Esophagus (tissue), 2 donors: Measurements from ENCODE around the gene KIF1A. TPM values are rescaled to one million over a fixed set of nuclear protein-coding genes. Genes with fewer than 3 reads are reported as not detected.

Experiments used
- H3K27ac ChIP-seq, 2 donors: one replicate each; pipeline ENCODE4 v1.5.1; 2013; ENCODE audit warnings: low read depth in 2 of 2, mild to moderate bottlenecking in 2 of 2, inconsistent platforms in 1 of 2, low read length in 1 of 2, moderate library complexity in 1 of 2
- H3K27me3 ChIP-seq, 2 donors: one replicate each; pipeline ENCODE4 v1.6.1; 2013; ENCODE audit warnings: low read length in 2 of 2, control low read depth in 1 of 2, mild to moderate bottlenecking in 1 of 2; ENCODE audit not compliant: insufficient read depth in 2 of 2, control insufficient read depth in 1 of 2
- H3K36me3 ChIP-seq, 2 donors: one replicate each; pipeline ENCODE4 v1.6.1; 2013; ENCODE audit warnings: low read length in 1 of 2; ENCODE audit not compliant: control insufficient read depth in 2 of 2, insufficient read depth in 2 of 2
- H3K4me1 ChIP-seq, 2 donors: one replicate each; pipeline ENCODE4 v1.6.1; 2013; ENCODE audit warnings: low read length in 1 of 2; ENCODE audit not compliant: control insufficient read depth in 2 of 2, insufficient read depth in 2 of 2
- H3K4me3 ChIP-seq, 2 donors: one replicate each; pipeline ENCODE4 v1.5.1; 2013; ENCODE audit warnings: low read length in 2 of 2, mild to moderate bottlenecking in 2 of 2, low read depth in 1 of 2, moderate library complexity in 1 of 2
- H3K9me3 ChIP-seq, 2 donors: one replicate each; pipeline ENCODE4 v1.6.1; 2013; ENCODE audit warnings: mild to moderate bottlenecking in 2 of 2, low read depth in 1 of 2, low read length in 1 of 2, moderate library complexity in 1 of 2; ENCODE audit not compliant: control insufficient read depth in 2 of 2, insufficient read depth in 1 of 2
- WGBS, 2 donors: extraction: QIAGEN DNeasy Blood & Tissue Kit; methylation state at CpG; one replicate each; pipeline ENCODE4 v1.1.7; 2013; 5-methylcytosine and 5-hydroxymethylcytosine counted together
- polyA plus RNA-seq, 2 donors: library from polyadenylated mRNA; stranded (reverse); fragments of 200-250 nt; gene quantifications; one replicate each; pipeline ENCODE4 v1.2.3, GENCODE V29; 2013
- donor health status: healthy with polysubstance abuse.
- donor health status: Bipolar disorder and iron deficiency.

The KIF1A gene
- polyA plus RNA-seq, 2 donors = 0.04 to 0.06 TPM

- Histone ChIP-seq H3K4me1 (no peaks in the 10 kb centered on the region), H3K36me3 (no peaks in the 10 kb centered on the region), H3K9me3 (no peaks in the 10 kb centered on the region), H3K4me3 (no peak overlapping the region), H3K27ac (no peak overlapping the region), H3K27me3 (no peaks in the 10 kb centered on the region)
- 78 to 80% methylated on average over 21 of the region's 21 CpGs for WGBS, 2 donors
These were observed 37.3 kb upstream of the KIF1A start for GRCh38 chr2:240857039-240858008.

DNA sequence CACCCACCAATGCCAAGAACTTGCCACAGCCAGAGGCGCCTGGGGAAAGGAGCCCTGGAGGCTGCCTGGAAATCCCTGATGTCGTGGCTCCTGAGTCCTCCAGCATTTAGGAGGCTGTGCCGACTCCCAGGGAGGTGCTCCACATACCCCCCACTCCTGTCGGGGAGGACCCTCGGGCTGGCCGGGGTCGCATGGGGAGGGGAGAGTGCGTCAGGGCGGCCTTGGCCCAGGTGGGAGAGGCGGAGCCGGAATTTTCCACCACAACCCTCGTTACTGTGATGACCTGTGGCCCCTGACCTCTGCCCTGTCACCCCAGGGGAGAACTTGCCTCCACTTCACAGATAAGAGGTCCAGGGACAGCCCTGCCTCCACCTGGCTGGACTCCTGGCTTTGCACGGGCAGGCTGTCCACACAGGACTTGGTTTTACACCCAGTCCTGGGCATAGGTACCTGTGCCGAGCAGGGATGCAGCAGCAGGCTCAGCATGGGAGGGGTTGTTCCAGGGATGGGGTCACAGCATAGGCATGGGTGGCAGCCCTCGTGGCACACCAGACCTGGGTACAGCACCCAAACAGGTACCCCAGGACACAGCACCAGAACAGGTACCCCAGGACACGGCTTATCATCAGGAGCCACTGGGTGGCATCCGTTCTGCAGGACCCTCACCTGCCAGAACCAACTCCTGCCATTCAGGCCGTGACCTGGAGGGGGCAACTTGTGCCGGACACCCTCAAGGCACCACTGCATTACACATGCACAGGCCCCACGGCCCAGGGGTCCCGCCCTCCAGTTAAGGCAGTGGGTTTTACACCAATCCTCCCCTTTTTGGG, 36.3 kb upstream of the KIF1A start:
- Histone ChIP-seq H3K27me3 (no peaks in the 10 kb centered on the region), H3K36me3 (no peaks in the 10 kb centered on the region), H3K9me3 (no peaks in the 10 kb centered on the region), H3K27ac (no peak overlapping the region), H3K4me1 (no peaks in the 10 kb centered on the region), H3K4me3 (no peak overlapping the region)
- WGBS, 2 donors = 76 to 77% methylated on average over 21 of the region's 21 CpGs

GRCh38 chr2:240855670-240856069, 35.7 kb upstream of the KIF1A start:
- WGBS, 2 donors = 92 to 93% methylated on average over 8 of the region's 8 CpGs
- no peaks in the 10 kb centered on the region for H3K36me3 ChIP-seq

DNA sequence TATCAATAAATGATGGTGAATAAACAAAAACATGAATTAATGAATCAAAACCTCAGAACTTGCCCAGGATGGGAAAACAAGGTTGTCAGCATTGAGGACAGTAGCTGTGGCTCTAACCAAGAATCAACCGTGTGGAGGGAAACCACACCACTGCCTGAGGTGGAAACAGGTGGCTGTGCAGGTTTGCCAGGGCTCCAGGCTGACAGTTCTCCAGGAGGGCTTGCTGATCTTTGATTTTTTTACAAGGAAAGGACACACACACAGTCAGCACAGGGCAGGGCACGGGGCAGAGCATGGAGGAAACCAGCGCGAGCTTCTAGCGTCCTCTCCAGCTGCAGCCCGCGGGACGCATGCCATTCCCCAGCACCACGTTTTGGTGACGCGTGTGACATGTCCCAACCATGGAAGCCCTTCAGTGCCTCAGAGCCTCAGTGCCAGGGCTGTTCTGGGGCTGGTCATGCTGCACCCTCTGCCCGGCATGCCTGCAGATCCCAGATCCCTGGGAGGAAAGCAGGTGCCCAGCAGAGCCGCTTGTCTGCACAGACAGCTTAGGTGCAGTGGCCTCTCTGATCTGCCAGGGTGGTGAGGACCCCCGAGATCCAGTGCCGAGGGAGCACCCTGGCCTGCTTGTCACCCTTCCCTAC, 32.8 kb upstream of the KIF1A start:
- Histone ChIP-seq H3K9me3 (no peaks in the 10 kb centered on the region), H3K4me1 (no peaks in the 10 kb centered on the region), H3K4me3 (no peak overlapping the region), H3K27me3 (no peaks in the 10 kb centered on the region), H3K36me3 (no peaks in the 10 kb centered on the region), H3K27ac (no peak overlapping the region)
- WGBS, 2 donors = 81 to 84% methylated on average over 15 of the region's 15 CpGs

More at GRCh38 chr2:240855670-240856069, 35.7 kb upstream of the KIF1A start:
- H3K27me3 ChIP-seq = no peaks in the 10 kb centered on the region
- no peaks in the 10 kb centered on the region for H3K9me3 ChIP-seq
- no peak overlapping the region for H3K27ac ChIP-seq
- H3K4me3 ChIP-seq = no peak overlapping the region
- H3K4me1 ChIP-seq = no peaks in the 10 kb centered on the region

- no peak overlapping the region for H3K27ac ChIP-seq
- whole genome bisulfite sequencing, 2 donors = 35 to 38% methylated on average over 33 of the region's 33 CpGs
These were observed 31.3 kb upstream of the KIF1A start for GRCh38 chr2:240851078-240851991.

GRCh38 chr2:240850756-240851077, 30.7 kb upstream of the KIF1A start:
- H3K4me3 ChIP-seq = no peak overlapping the region
- H3K9me3 ChIP-seq = no peaks in the 10 kb centered on the region
- H3K27me3 ChIP-seq = no peaks in the 10 kb centered on the region
- no peaks in the 10 kb centered on the region for H3K4me1 ChIP-seq
- WGBS, 2 donors = 54 to 59% methylated on average over 9 to 11 of the region's 11 CpGs
- no peak overlapping the region for H3K27ac ChIP-seq
- no peaks in the 10 kb centered on the region for H3K36me3 ChIP-seq

More at GRCh38 chr2:240851078-240851991, 31.3 kb upstream of the KIF1A start:
- H3K9me3 ChIP-seq = no peaks in the 10 kb centered on the region
- H3K4me3 ChIP-seq = no peak overlapping the region
- no peaks in the 10 kb centered on the region for H3K27me3 ChIP-seq
- H3K4me1 ChIP-seq = no peaks in the 10 kb centered on the region
- H3K36me3 ChIP-seq = no peaks in the 10 kb centered on the region

DNA sequence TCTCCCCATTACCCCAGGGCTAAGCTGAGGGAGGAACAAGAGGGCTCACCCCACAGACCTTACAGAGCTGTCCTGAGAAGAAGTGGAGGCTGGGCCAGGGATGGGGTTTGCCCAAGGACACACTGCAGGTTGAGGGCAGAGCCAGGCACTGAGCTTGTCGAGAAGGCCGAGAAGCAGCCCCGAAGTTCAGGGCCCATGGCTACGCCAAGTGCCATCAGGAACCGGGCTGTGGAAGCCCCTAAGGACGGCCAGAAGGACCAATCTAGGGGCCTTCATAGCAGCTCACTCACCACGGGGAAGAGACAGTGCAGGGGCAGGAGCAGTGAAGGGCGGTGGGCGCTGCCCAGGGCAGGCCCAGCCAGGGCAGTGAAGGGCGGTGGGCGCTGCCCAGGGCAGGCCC, 30.0 kb upstream of the KIF1A start:
- 85 to 86% methylated on average over 9 to 11 of the region's 11 CpGs for WGBS, 2 donors
- Histone ChIP-seq H3K27me3 (no peaks in the 10 kb centered on the region), H3K4me1 (no peaks in the 10 kb centered on the region), H3K9me3 (no peaks in the 10 kb centered on the region), H3K27ac (no peak overlapping the region), H3K36me3 (no peaks in the 10 kb centered on the region), H3K4me3 (no peak overlapping the region)

DNA sequence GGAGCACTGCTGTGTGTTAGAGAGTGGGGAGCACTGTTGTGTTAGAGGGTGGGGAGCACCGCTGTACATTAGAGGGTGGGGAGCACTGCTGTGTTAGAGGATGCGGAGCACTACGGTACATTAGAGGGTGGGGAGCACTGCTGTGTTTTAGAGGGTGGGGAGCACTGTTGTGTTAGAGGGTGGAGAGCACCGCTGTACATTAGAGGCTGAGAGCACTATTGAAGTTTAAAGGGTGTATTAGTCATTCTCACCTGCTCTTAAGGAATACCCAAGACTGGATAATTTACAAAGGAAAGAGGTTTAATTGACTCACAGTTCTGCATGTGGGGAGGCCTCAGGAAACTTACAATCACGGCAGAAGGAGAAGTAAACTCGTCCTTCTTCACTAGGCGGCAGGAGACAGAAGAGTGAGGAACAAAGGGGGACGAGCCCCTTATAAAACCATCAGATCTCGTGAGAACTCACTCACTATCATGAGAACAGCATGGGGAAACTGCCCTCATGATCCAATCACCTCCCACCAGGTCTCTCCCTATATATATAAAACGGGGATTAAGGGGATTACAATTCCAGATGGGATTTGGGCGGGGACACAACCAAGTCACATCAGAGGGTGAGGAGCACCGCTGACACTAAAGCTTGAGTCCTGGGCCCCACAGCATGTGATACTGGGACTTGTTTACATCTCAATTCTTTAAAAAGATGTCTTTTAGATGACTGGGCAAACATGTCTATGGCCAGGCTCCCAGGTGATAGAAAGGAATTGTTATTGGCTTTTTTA, 29.1 kb upstream of the KIF1A start:
- no peaks in the 10 kb centered on the region for H3K4me1 ChIP-seq
- H3K27me3 ChIP-seq = no peaks in the 10 kb centered on the region
- H3K36me3 ChIP-seq = no peaks in the 10 kb centered on the region
- H3K27ac ChIP-seq = no peak overlapping the region
- H3K4me3 ChIP-seq = no peak overlapping the region
- WGBS, 2 donors = 66 to 75% methylated on average over 12 of the region's 12 CpGs
- no peaks in the 10 kb centered on the region for H3K9me3 ChIP-seq
